ENCODE results near the gene CCR9. TPM values are rescaled to one million over a fixed set of nuclear protein-coding genes. Genes with fewer than 3 reads are reported as not detected.

Gene CCR9
- polyA plus RNA-seq, 3 donors: not detected

GRCh38 chr3:45887759-45888511 is 1.6 kb downstream of the CCR9 start:
- peaks cover 11% of the 10 kb centered on the region for H3K4me1 Mint-ChIP-seq
- H3K27ac Mint-ChIP-seq: no peak overlapping the region
- H4K20me1 ChIP-seq (ENCODE audit: insufficient read depth, low read length): no peaks in the 10 kb centered on the region
- no peak overlapping the region for H3K9ac ChIP-seq (ENCODE audit: insufficient read depth, low read length, poor library complexity, severe bottlenecking)
- no peak overlapping the region for H3K4me2 ChIP-seq (replicated peaks; ENCODE audit: extremely low read depth, low read length, poor library complexity, severe bottlenecking)
- H3K27me3 Mint-ChIP-seq (ENCODE audit: low read depth in 3 of 3): peaks cover 0 to 8% (median 7%) of the 10 kb centered on the region in 3 donors
- DNase-seq: no peak
- no peaks in the 10 kb centered on the region for H3K36me3 ChIP-seq (replicated peaks in 1 of 2; ENCODE audit: control insufficient read depth in 1 of 2, insufficient read depth in 2 of 2, low read length in 2 of 2)
- no peaks in the 10 kb centered on the region for H3K9me3 ChIP-seq (replicated peaks in 1 of 2; ENCODE audit: control insufficient read depth in 1 of 2, insufficient read depth in 1 of 2, low read length in 2 of 2)
- no peak overlapping the region for H3K27ac ChIP-seq (ENCODE audit: low read depth in 1 of 2, low read length in 2 of 2)
- no peak overlapping the region for H3K4me3 ChIP-seq (replicated peaks in 1 of 3; ENCODE audit: low read depth in 2 of 3, low read length in 3 of 3)
- H3K79me2 ChIP-seq (ENCODE audit: insufficient read depth, low read length): no peaks in the 10 kb centered on the region
- no peaks in the 10 kb centered on the region for H3K9me3 Mint-ChIP-seq
- 96% methylated on average over 6 of the region's 7 CpGs for WGBS (ENCODE audit: insufficient coverage)
- TF ChIP-seq, protein P1, sequence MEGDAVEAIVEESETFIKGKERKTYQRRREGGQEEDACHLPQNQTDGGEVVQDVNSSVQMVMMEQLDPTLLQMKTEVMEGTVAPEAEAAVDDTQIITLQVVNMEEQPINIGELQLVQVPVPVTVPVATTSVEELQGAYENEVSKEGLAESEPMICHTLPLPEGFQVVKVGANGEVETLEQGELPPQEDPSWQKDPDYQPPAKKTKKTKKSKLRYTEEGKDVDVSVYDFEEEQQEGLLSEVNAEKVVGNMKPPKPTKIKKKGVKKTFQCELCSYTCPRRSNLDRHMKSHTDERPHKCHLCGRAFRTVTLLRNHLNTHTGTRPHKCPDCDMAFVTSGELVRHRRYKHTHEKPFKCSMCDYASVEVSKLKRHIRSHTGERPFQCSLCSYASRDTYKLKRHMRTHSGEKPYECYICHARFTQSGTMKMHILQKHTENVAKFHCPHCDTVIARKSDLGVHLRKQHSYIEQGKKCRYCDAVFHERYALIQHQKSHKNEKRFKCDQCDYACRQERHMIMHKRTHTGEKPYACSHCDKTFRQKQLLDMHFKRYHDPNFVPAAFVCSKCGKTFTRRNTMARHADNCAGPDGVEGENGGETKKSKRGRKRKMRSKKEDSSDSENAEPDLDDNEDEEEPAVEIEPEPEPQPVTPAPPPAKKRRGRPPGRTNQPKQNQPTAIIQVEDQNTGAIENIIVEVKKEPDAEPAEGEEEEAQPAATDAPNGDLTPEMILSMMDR (IDR thresholded peaks at IDR 0.05): no peak
- intact Hi-C loops (cut with micrococcal nuclease): no loop called here
- no peaks in the 10 kb centered on the region for H3K27me3 ChIP-seq (ENCODE audit: control insufficient read depth in 2 of 2, insufficient read depth in 2 of 2, low read length in 2 of 2)
- no peak overlapping the region for H3K4me3 Mint-ChIP-seq
- H3K4me1 ChIP-seq (ENCODE audit: control insufficient read depth in 1 of 2, insufficient read depth in 2 of 2, low read length in 2 of 2): peaks cover 0 to 2% of the 10 kb centered on the region in 2 donors
- H3K36me3 Mint-ChIP-seq: no peaks in the 10 kb centered on the region
- no peak overlapping the region for H2AFZ ChIP-seq (ENCODE audit: insufficient read depth, low read depth, low read length, poor library complexity, severe bottlenecking)

- H3K4me1 ChIP-seq (ENCODE audit: control insufficient read depth in 1 of 2, insufficient read depth in 2 of 2, low read length in 2 of 2): peaks cover 0 to 2% of the 10 kb centered on the region in 2 donors
- DNase-seq: no peak
- H3K4me1 Mint-ChIP-seq: peaks cover 18% of the 10 kb centered on the region
Measured at GRCh38 chr3:45889337-45889736, 3.0 kb downstream of the CCR9 start.

More at GRCh38 chr3:45889337-45889736, 3.0 kb downstream of the CCR9 start:
- H4K20me1 ChIP-seq (ENCODE audit: insufficient read depth, low read length): no peaks in the 10 kb centered on the region
- WGBS (ENCODE audit: insufficient coverage): no CpG with 5 or more reads among the region's 4 CpGs
- no peak overlapping the region for H3K4me2 ChIP-seq (replicated peaks; ENCODE audit: extremely low read depth, low read length, poor library complexity, severe bottlenecking)
- no peaks in the 10 kb centered on the region for H3K79me2 ChIP-seq (ENCODE audit: insufficient read depth, low read length)
- no peak overlapping the region for H3K27ac ChIP-seq (ENCODE audit: low read depth in 1 of 2, low read length in 2 of 2)
- Mint-ChIP-seq H3K27me3 (ENCODE audit: low read depth in 3 of 3) (peaks cover 0 to 5% (median 5%) of the 10 kb centered on the region in 3 donors), H3K9me3 (no peaks in the 10 kb centered on the region), H3K27ac (no peak overlapping the region), H3K36me3 (no peaks in the 10 kb centered on the region), H3K4me3 (no peak overlapping the region)
- no peak overlapping the region for H3K9ac ChIP-seq (ENCODE audit: insufficient read depth, low read length, poor library complexity, severe bottlenecking)
- H3K27me3 ChIP-seq (ENCODE audit: control insufficient read depth in 2 of 2, insufficient read depth in 2 of 2, low read length in 2 of 2): no peaks in the 10 kb centered on the region
- H3K9me3 ChIP-seq (replicated peaks in 1 of 2; ENCODE audit: control insufficient read depth in 1 of 2, insufficient read depth in 1 of 2, low read length in 2 of 2): no peaks in the 10 kb centered on the region
- no peak overlapping the region for H3K4me3 ChIP-seq (replicated peaks in 1 of 3; ENCODE audit: low read depth in 2 of 3, low read length in 3 of 3)
- intact Hi-C loops (cut with micrococcal nuclease): no loop called here
- H2AFZ ChIP-seq (ENCODE audit: insufficient read depth, low read depth, low read length, poor library complexity, severe bottlenecking): no peak overlapping the region
- H3K36me3 ChIP-seq (replicated peaks in 1 of 2; ENCODE audit: control insufficient read depth in 1 of 2, insufficient read depth in 2 of 2, low read length in 2 of 2): no peaks in the 10 kb centered on the region
- TF ChIP-seq, protein P1 (IDR thresholded peaks at IDR 0.05): no peak

All from CD14-positive monocyte (primary cell).